MM.1S (cell line): ENCODE data around the gene PARP6.

Experiments
- EZH2phosphoT487 ChIP-seq: fragments of 300-600 bp; sonication (generic); IDR thresholded peaks from 2 replicates; pipeline ENCODE4 v1.6.1; 2018; ENCODE audit warnings: antibody characterized with exemption, low read length
- TF ChIP-seq, protein P1 (sequence below): fragments of 300-600 bp; sonication (generic); IDR thresholded peaks from 2 replicates; pipeline ENCODE4 v1.5.1; 2016; ENCODE audit warnings: antibody characterized with exemption, low read length, mixed read lengths

DNA sequence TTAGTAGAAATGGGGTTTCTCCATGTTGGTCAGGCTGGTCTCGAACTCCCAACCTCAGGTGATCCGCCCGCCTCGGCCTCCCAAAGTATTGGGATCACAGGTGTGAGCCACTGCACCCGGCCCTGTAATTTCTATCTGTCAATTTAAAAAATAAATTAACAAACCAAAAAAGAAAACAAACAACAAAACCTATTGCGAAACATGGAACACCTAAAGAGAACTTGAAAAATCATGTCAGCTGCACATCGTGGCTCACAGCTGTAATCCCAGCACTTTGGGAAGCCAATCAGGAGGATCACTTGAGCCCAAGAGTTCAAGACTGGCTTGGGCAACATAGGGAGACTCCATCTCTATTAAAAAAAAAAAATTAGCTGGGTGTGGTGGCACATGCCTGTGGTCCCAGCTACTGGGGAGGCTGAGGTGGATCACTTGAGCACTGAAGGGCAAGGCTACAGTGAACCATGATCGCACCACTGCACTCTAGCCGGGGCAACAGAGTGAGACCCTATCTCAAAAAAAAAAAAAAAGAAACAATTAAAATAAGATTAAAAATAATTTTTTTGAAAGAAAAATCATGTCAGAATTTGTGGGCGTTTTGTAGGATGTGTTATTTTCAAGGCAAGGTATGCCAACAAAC is 19.6 kb downstream of the PARP6 start:
- TF ChIP-seq, protein P1, sequence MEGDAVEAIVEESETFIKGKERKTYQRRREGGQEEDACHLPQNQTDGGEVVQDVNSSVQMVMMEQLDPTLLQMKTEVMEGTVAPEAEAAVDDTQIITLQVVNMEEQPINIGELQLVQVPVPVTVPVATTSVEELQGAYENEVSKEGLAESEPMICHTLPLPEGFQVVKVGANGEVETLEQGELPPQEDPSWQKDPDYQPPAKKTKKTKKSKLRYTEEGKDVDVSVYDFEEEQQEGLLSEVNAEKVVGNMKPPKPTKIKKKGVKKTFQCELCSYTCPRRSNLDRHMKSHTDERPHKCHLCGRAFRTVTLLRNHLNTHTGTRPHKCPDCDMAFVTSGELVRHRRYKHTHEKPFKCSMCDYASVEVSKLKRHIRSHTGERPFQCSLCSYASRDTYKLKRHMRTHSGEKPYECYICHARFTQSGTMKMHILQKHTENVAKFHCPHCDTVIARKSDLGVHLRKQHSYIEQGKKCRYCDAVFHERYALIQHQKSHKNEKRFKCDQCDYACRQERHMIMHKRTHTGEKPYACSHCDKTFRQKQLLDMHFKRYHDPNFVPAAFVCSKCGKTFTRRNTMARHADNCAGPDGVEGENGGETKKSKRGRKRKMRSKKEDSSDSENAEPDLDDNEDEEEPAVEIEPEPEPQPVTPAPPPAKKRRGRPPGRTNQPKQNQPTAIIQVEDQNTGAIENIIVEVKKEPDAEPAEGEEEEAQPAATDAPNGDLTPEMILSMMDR: no peak
- TF ChIP-seq EZH2phosphoT487: no peak
